ENCODE results near the gene UPB1.

Gene UPB1

DNA sequence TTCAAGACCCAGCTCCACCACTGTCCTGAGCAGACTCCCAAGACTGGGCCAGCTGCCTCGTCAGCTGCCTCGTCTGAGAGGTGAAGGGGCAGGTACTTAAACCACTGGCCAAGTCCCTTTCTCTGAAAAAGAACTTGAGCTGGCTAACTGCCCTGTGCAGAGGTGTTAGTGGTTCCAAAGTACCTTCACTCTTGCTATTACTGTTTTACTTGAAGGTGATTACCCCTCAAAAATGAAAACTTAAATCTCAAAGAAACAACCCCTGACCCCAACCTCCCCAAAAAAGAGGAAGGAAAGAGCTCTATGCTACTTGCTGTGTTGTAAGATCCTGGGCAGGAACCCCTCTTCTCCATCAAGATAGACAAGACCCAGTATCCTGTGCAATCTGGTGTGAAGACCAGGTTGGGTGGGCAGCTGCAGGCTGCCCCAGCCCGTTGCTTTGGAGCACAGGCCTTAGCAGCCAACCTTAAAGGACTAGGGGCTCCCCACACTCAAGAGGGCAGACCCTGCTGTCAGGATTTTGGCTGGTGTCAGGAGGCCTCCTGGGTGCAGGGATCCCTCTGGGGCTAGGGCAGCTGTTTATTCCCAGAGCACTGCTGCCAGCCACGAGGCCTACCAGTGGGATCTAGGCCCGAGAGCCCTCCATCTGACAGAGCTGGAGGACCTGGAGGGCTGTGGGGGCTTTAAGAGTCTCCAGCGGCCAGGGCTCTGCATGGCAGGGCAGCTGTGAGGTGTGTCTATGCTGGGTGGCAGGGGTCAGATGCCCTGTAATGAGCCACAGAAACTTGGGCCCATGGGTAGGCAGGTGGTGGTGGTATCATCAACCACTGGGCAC, 46.8 kb downstream of the UPB1 start:
- TF ChIP-seq, protein P1, sequence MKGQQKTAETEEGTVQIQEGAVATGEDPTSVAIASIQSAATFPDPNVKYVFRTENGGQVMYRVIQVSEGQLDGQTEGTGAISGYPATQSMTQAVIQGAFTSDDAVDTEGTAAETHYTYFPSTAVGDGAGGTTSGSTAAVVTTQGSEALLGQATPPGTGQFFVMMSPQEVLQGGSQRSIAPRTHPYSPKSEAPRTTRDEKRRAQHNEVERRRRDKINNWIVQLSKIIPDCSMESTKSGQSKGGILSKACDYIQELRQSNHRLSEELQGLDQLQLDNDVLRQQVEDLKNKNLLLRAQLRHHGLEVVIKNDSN (IDR thresholded peaks at IDR 0.05), result no peak
- TF ChIP-seq TAF1 (IDR thresholded peaks at IDR 0.05; ENCODE audit: low read depth), result no peak
- no peak for TF ChIP-seq RAD21 (IDR thresholded peaks at IDR 0.05; ENCODE audit: low read depth)
- no peak for TF ChIP-seq FOXM1 (IDR thresholded peaks at IDR 0.05; ENCODE audit: borderline replicate concordance, low read depth)
- TF ChIP-seq MAX (IDR thresholded peaks at IDR 0.05), result no peak
- TF ChIP-seq TCF12 (IDR thresholded peaks at IDR 0.05; ENCODE audit: low read depth), result no peak
- TF ChIP-seq EP300 (IDR thresholded peaks at IDR 0.05; ENCODE audit: borderline replicate concordance), result no peak
- TF ChIP-seq EGR1 (IDR thresholded peaks at IDR 0.05), result no peak
- TF ChIP-seq CEBPB (IDR thresholded peaks at IDR 0.05), result no peak
- no peak for TF ChIP-seq YY1 (IDR thresholded peaks at IDR 0.05; ENCODE audit: low read depth)
- no peak for TF ChIP-seq NFIC (IDR thresholded peaks at IDR 0.05)
- no peak for TF ChIP-seq REST (IDR thresholded peaks at IDR 0.05; ENCODE audit: low read depth)
- no peak for TF ChIP-seq ZBTB7A (IDR thresholded peaks at IDR 0.05; ENCODE audit: low read depth)
- no peak for TF ChIP-seq CREB1 (IDR thresholded peaks at IDR 0.05; ENCODE audit: low read depth)
- no peak for TF ChIP-seq TEAD4 (IDR thresholded peaks at IDR 0.05)

- no peak for TF ChIP-seq EGR1 (IDR thresholded peaks at IDR 0.05)
- TF ChIP-seq RAD21 (IDR thresholded peaks at IDR 0.05; ENCODE audit: low read depth), result no peak
- no peak for TF ChIP-seq ZBTB7A (IDR thresholded peaks at IDR 0.05; ENCODE audit: low read depth)
- TF ChIP-seq REST (IDR thresholded peaks at IDR 0.05; ENCODE audit: low read depth), result no peak
- no peak for TF ChIP-seq TCF12 (IDR thresholded peaks at IDR 0.05; ENCODE audit: low read depth)
- TF ChIP-seq YY1 (IDR thresholded peaks at IDR 0.05; ENCODE audit: low read depth), result no peak
- TF ChIP-seq FOXM1 (IDR thresholded peaks at IDR 0.05; ENCODE audit: borderline replicate concordance, low read depth), result no peak
- TF ChIP-seq TEAD4 (IDR thresholded peaks at IDR 0.05), result no peak
- TF ChIP-seq, protein P1 (IDR thresholded peaks at IDR 0.05), result no peak
- TF ChIP-seq CEBPB (IDR thresholded peaks at IDR 0.05), result no peak
- TF ChIP-seq MAX (IDR thresholded peaks at IDR 0.05), result no peak
- no peak for TF ChIP-seq NFIC (IDR thresholded peaks at IDR 0.05)
- no peak for TF ChIP-seq CREB1 (IDR thresholded peaks at IDR 0.05; ENCODE audit: low read depth)
These were observed 47.5 kb downstream of the UPB1 start for GRCh38 chr22:24542641-24543040.

GRCh38 chr22:24543185-24543601, 48.1 kb downstream of the UPB1 start:
- TF ChIP-seq CEBPB (IDR thresholded peaks at IDR 0.05) (no peak), MAX (IDR thresholded peaks at IDR 0.05) (no peak), TCF12 (IDR thresholded peaks at IDR 0.05; ENCODE audit: low read depth) (no peak), REST (IDR thresholded peaks at IDR 0.05; ENCODE audit: low read depth) (no peak), TAF1 (IDR thresholded peaks at IDR 0.05; ENCODE audit: low read depth) (no peak), YY1 (IDR thresholded peaks at IDR 0.05; ENCODE audit: low read depth) (no peak), CREB1 (IDR thresholded peaks at IDR 0.05; ENCODE audit: low read depth) (no peak), EGR1 (IDR thresholded peaks at IDR 0.05) (no peak)

GRCh38 chr22:24543679-24544243, 48.6 kb downstream of the UPB1 start:
- TF ChIP-seq CEBPB (IDR thresholded peaks at IDR 0.05), result no peak
- TF ChIP-seq, protein P1 (IDR thresholded peaks at IDR 0.05), result no peak
- no peak for TF ChIP-seq EP300 (IDR thresholded peaks at IDR 0.05; ENCODE audit: borderline replicate concordance)
- no peak for TF ChIP-seq ZBTB7A (IDR thresholded peaks at IDR 0.05; ENCODE audit: low read depth)
- no peak for TF ChIP-seq FOXM1 (IDR thresholded peaks at IDR 0.05; ENCODE audit: borderline replicate concordance, low read depth)
- TF ChIP-seq REST (IDR thresholded peaks at IDR 0.05; ENCODE audit: low read depth), result no peak

Data from Ishikawa (cell line).